ENCODE data around the gene ZDHHC14.
"Not testable (repeated sequence)": the region's sequence is repeated elsewhere in the genome, so short reads cannot be mapped to it uniquely, and the experiment has no call there.

Gene ZDHHC14

DNA sequence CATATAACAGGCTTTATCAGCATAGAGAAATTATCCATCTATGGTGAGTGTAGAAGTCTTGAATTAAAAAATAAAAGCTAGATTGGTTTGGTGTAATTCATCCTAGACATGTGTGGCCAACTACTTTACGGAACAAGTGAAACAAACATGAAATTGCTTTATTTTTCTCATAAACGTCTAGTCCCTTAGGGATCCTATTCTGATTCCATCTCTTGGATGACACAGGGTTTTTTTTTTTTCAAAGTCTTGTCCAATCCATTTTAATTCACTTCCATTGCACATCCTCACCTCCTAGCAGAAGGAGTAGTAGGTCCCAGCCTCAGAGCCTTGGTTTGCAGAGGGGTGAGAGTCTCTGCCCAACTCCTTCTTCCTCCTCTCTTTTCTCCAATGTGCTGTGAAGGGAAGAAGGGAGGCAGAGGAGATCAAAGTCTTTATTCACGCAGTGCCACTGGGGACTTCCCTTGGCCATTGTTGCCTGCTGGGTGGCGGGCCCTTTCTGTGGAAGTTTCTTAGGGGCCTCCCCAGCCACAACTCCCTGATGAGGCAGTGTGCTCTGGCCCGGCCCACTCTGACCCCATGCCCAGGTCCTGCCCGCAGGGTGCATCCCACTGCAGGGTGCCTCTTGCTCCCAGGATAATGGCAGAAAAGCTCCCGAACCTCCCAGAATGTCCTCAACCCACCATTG is 337.7 kb downstream of the ZDHHC14 start:
- Histone ChIP-seq H3K9me3 (ENCODE audit: control insufficient read depth, low read length) (no peaks in the 10 kb centered on the region), H3K27me3 (ENCODE audit: control insufficient read depth, insufficient read depth, low read length) (no peaks in the 10 kb centered on the region), H3K36me3 (ENCODE audit: control insufficient read depth, insufficient read depth, low read length) (no peaks in the 10 kb centered on the region), H3K9ac (ENCODE audit: low read length) (no peak overlapping the region), H3K4me1 (ENCODE audit: control insufficient read depth, insufficient read depth, low read length) (peaks cover 15% of the 10 kb centered on the region), H3K4me3 (ENCODE audit: low read length) (no peak overlapping the region)

DNA sequence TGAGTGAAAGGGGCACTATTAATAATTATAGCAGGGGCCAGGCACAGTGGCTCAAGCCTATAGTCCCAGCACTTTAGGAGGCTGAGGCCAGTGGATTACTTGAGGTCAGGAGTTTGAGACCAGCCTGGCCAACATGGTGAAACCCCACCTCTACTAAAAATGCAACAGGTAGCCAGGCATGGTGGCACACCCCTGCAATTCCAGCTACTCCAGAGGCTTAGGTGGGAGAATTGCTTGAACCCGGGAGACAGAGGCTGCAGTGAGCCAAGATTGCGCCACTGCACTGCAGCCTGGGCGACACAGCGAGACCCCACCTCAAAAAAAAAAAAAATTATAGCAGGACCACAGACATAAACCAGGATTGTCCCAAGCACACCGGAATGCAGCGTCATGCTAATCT is 340.0 kb downstream of the ZDHHC14 start:
- not testable (repeated sequence) for H3K9ac ChIP-seq (ENCODE audit: low read length); H3K9me3 ChIP-seq (ENCODE audit: control insufficient read depth, low read length); H3K36me3 ChIP-seq (ENCODE audit: control insufficient read depth, insufficient read depth, low read length); H3K4me3 ChIP-seq (ENCODE audit: low read length); H3K4me1 ChIP-seq (ENCODE audit: control insufficient read depth, insufficient read depth, low read length); H3K27me3 ChIP-seq (ENCODE audit: control insufficient read depth, insufficient read depth, low read length)

GRCh38 chr6:157721426-157721825 is 340.4 kb downstream of the ZDHHC14 start:
- Histone ChIP-seq H3K27me3 (ENCODE audit: control insufficient read depth, insufficient read depth, low read length) (no peaks in the 10 kb centered on the region), H3K4me3 (ENCODE audit: low read length) (no peak overlapping the region), H3K9ac (ENCODE audit: low read length) (no peak overlapping the region), H3K36me3 (ENCODE audit: control insufficient read depth, insufficient read depth, low read length) (no peaks in the 10 kb centered on the region), H3K9me3 (ENCODE audit: control insufficient read depth, low read length) (no peaks in the 10 kb centered on the region), H3K4me1 (ENCODE audit: control insufficient read depth, insufficient read depth, low read length) (no peaks in the 10 kb centered on the region)

DNA sequence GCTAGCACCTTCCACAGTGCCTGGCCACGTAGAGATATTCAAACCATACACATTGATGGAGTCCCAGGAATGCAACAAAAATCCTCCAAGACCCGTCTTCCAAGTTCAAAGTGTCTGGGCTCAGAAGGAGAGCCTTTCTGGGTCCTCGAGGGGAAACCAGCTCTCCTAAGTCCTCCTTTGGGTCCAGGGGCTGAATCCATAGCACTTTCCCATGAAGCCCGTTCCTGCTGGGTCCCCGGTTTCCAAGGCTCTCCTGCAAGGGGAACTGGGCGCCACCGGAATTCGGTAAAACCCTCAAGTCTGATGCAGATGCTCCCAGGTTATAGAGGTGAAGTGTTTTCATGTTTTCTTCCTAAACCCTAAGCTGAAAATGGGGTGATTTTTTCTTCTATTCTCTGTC is 340.8 kb downstream of the ZDHHC14 start:
- no peak overlapping the region for H3K9ac ChIP-seq (ENCODE audit: low read length)
- no peak overlapping the region for H3K4me3 ChIP-seq (ENCODE audit: low read length)
- no peaks in the 10 kb centered on the region for H3K27me3 ChIP-seq (ENCODE audit: control insufficient read depth, insufficient read depth, low read length)
- H3K9me3 ChIP-seq (ENCODE audit: control insufficient read depth, low read length), result no peaks in the 10 kb centered on the region
- no peaks in the 10 kb centered on the region for H3K36me3 ChIP-seq (ENCODE audit: control insufficient read depth, insufficient read depth, low read length)
- H3K4me1 ChIP-seq (ENCODE audit: control insufficient read depth, insufficient read depth, low read length), result no peaks in the 10 kb centered on the region

- Histone ChIP-seq H3K9ac (ENCODE audit: low read length) (no peak overlapping the region), H3K36me3 (ENCODE audit: control insufficient read depth, insufficient read depth, low read length) (no peaks in the 10 kb centered on the region), H3K4me1 (ENCODE audit: control insufficient read depth, insufficient read depth, low read length) (peaks cover 13% of the 10 kb centered on the region), H3K27me3 (ENCODE audit: control insufficient read depth, insufficient read depth, low read length) (no peaks in the 10 kb centered on the region), H3K4me3 (ENCODE audit: low read length) (no peak overlapping the region), H3K9me3 (ENCODE audit: control insufficient read depth, low read length) (no peaks in the 10 kb centered on the region)
Observed at GRCh38 chr6:157723376-157723775, 342.4 kb downstream of the ZDHHC14 start.

GRCh38 chr6:157724138-157724820 is 343.3 kb downstream of the ZDHHC14 start:
- no peaks in the 10 kb centered on the region for H3K27me3 ChIP-seq (ENCODE audit: control insufficient read depth, insufficient read depth, low read length)
- no peak overlapping the region for H3K9ac ChIP-seq (ENCODE audit: low read length)
- no peaks in the 10 kb centered on the region for H3K36me3 ChIP-seq (ENCODE audit: control insufficient read depth, insufficient read depth, low read length)
- H3K4me3 ChIP-seq (ENCODE audit: low read length), result no peak overlapping the region
- no peaks in the 10 kb centered on the region for H3K9me3 ChIP-seq (ENCODE audit: control insufficient read depth, low read length)
- peaks cover 16% of the 10 kb centered on the region for H3K4me1 ChIP-seq (ENCODE audit: control insufficient read depth, insufficient read depth, low read length)

GRCh38 chr6:157724960-157725741 is 344.2 kb downstream of the ZDHHC14 start:
- Histone ChIP-seq H3K9ac (ENCODE audit: low read length) (no peak overlapping the region), H3K4me3 (ENCODE audit: low read length) (no peak overlapping the region), H3K9me3 (ENCODE audit: control insufficient read depth, low read length) (no peaks in the 10 kb centered on the region), H3K36me3 (ENCODE audit: control insufficient read depth, insufficient read depth, low read length) (no peaks in the 10 kb centered on the region), H3K4me1 (ENCODE audit: control insufficient read depth, insufficient read depth, low read length) (peaks cover 16% of the 10 kb centered on the region), H3K27me3 (ENCODE audit: control insufficient read depth, insufficient read depth, low read length) (no peaks in the 10 kb centered on the region)

DNA sequence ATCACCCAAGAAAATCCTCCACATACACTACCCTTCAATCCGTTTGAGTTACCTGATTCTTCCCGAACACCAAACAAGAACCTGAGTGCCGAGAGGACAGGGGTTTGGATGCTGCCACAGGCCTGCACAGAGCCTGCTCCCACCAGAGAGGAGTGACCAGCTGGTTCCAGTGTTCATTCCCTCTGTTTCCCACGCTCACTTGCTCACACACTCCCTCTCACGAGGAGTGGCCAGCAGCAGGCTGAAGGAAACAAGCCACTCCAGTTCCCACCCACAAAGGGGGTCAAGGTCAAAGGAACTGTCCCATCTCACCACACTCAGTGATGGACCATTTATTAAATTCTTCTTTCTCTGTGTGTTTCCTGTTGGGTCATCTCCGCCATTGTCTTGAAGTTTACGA is 344.8 kb downstream of the ZDHHC14 start:
- no peaks in the 10 kb centered on the region for H3K27me3 ChIP-seq (ENCODE audit: control insufficient read depth, insufficient read depth, low read length)
- H3K9ac ChIP-seq (ENCODE audit: low read length), result no peak overlapping the region
- no peak overlapping the region for H3K4me3 ChIP-seq (ENCODE audit: low read length)
- H3K36me3 ChIP-seq (ENCODE audit: control insufficient read depth, insufficient read depth, low read length), result no peaks in the 10 kb centered on the region
- H3K9me3 ChIP-seq (ENCODE audit: control insufficient read depth, low read length), result no peaks in the 10 kb centered on the region
- peaks cover 16% of the 10 kb centered on the region for H3K4me1 ChIP-seq (ENCODE audit: control insufficient read depth, insufficient read depth, low read length)

GRCh38 chr6:157726892-157727628 is 346.1 kb downstream of the ZDHHC14 start:
- no peaks in the 10 kb centered on the region for H3K9me3 ChIP-seq (ENCODE audit: control insufficient read depth, low read length)
- H3K4me3 ChIP-seq (ENCODE audit: low read length), result no peak overlapping the region
- no peaks in the 10 kb centered on the region for H3K36me3 ChIP-seq (ENCODE audit: control insufficient read depth, insufficient read depth, low read length)
- H3K4me1 ChIP-seq (ENCODE audit: control insufficient read depth, insufficient read depth, low read length), result peaks cover 16% of the 10 kb centered on the region
- no peak overlapping the region for H3K9ac ChIP-seq (ENCODE audit: low read length)
- no peaks in the 10 kb centered on the region for H3K27me3 ChIP-seq (ENCODE audit: control insufficient read depth, insufficient read depth, low read length)

All from mucosa of stomach (tissue), 1 donor.